NT2/D1 (cell line): Measurements from ENCODE around the gene TAF6.

Source experiments
- DNase-seq: peaks from one replicate; pipeline ENCODE4 v3.0.0-alpha.2; 2011; ENCODE audit warnings: low read depth, low spot score
- H3K27me3 ChIP-seq: 2 replicates; pipeline ENCODE4 v1.6.0; 2011; ENCODE audit warnings: mild to moderate bottlenecking; ENCODE audit not compliant: insufficient read length, insufficient read depth
- H3K36me3 ChIP-seq: 2 replicates; pipeline ENCODE4 v1.6.1; 2011; ENCODE audit warnings: mild to moderate bottlenecking, low read length, mixed read lengths; ENCODE audit not compliant: insufficient read depth, insufficient read length
- H3K4me1 ChIP-seq: 2 replicates; pipeline ENCODE4 v1.5.1; 2011; ENCODE audit not compliant: insufficient read depth, insufficient read length
- H3K4me3 ChIP-seq: 2 replicates; pipeline ENCODE4 v1.5.1; 2011; ENCODE audit warnings: low read depth; ENCODE audit not compliant: insufficient read length
- H3K9ac ChIP-seq: 2 replicates; pipeline ENCODE4 v1.6.0; 2011; ENCODE audit warnings: low read depth; ENCODE audit not compliant: insufficient read length
- H3K9me3 ChIP-seq: 2 replicates; pipeline ENCODE4 v1.5.1; 2011; ENCODE audit warnings: mild to moderate bottlenecking, low read length; ENCODE audit not compliant: insufficient read depth
- SUZ12 ChIP-seq: IDR thresholded peaks from 2 replicates; pipeline ENCODE4 v1.6.1; 2011; ENCODE audit not compliant: insufficient read length, insufficient read depth; ENCODE audit errors: extremely low read depth
- YY1 ChIP-seq: IDR thresholded peaks from 2 replicates; pipeline ENCODE4 v1.6.1; 2011; ENCODE audit not compliant: insufficient read length, insufficient read depth
- ZNF274 ChIP-seq: IDR thresholded peaks from 2 replicates; pipeline ENCODE4 v1.6.1; 2011; ENCODE audit warnings: mild to moderate bottlenecking, low read depth, low read length

The TAF6 gene

GRCh38 chr7:100071018-100071723, 48.0 kb downstream of the TAF6 start:
- H3K36me3 ChIP-seq = peaks cover 81% of the 10 kb centered on the region
- H3K4me1 ChIP-seq = no peaks in the 10 kb centered on the region
- peaks cover 59% of the 10 kb centered on the region for H3K9me3 ChIP-seq
- no peaks in the 10 kb centered on the region for H3K27me3 ChIP-seq
- no peak for DNase-seq
- no peak for TF ChIP-seq SUZ12
- no peak for TF ChIP-seq YY1
- no peak for TF ChIP-seq ZNF274
- no peak overlapping the region for H3K4me3 ChIP-seq
- H3K9ac ChIP-seq = no peak overlapping the region

- H3K9me3 ChIP-seq = peaks cover 52% of the 10 kb centered on the region
- no peaks in the 10 kb centered on the region for H3K27me3 ChIP-seq
- no peak overlapping the region for H3K4me3 ChIP-seq
- peaks cover 81% of the 10 kb centered on the region for H3K36me3 ChIP-seq
- DNase-seq = no peak
- TF ChIP-seq YY1 = no peak
- TF ChIP-seq SUZ12 = no peak
- no peak for TF ChIP-seq ZNF274
- no peak overlapping the region for H3K9ac ChIP-seq
- H3K4me1 ChIP-seq = no peaks in the 10 kb centered on the region
These were observed 49.2 kb downstream of the TAF6 start for GRCh38 chr7:100069991-100070390.

- DNase-seq = no peak
- H3K4me1 ChIP-seq = no peaks in the 10 kb centered on the region
- TF ChIP-seq SUZ12 (no peak), YY1 (no peak), ZNF274 (no peak)
- H3K36me3 ChIP-seq = peaks cover 73% of the 10 kb centered on the region
- no peak overlapping the region for H3K4me3 ChIP-seq
- H3K27me3 ChIP-seq = no peaks in the 10 kb centered on the region
- H3K9ac ChIP-seq = no peak overlapping the region
- peaks cover 23% of the 10 kb centered on the region for H3K9me3 ChIP-seq
These were observed 52.2 kb downstream of the TAF6 start for GRCh38 chr7:100066953-100067352.

- DNase-seq = no peak
- Histone ChIP-seq H3K9me3 (peaks cover 9% of the 10 kb centered on the region), H3K27me3 (no peaks in the 10 kb centered on the region), H3K4me3 (no peak overlapping the region), H3K36me3 (peaks cover 65% of the 10 kb centered on the region), H3K4me1 (no peaks in the 10 kb centered on the region), H3K9ac (no peak overlapping the region)
- no peak for TF ChIP-seq ZNF274
- TF ChIP-seq YY1 = no peak
- no peak for TF ChIP-seq SUZ12
These were observed 53.5 kb downstream of the TAF6 start for GRCh38 chr7:100065452-100066186.

- no peaks in the 10 kb centered on the region for H3K4me1 ChIP-seq
- DNase-seq = no peak
- no peak overlapping the region for H3K9ac ChIP-seq
- TF ChIP-seq ZNF274 (no peak), SUZ12 (no peak), YY1 (no peak)
- H3K9me3 ChIP-seq = no peaks in the 10 kb centered on the region
- H3K4me3 ChIP-seq = no peak overlapping the region
- peaks cover 59% of the 10 kb centered on the region for H3K36me3 ChIP-seq
- no peaks in the 10 kb centered on the region for H3K27me3 ChIP-seq
These were observed 55.0 kb downstream of the TAF6 start for GRCh38 chr7:100064162-100064561.

- no peak for DNase-seq
- H3K9ac ChIP-seq = no peak overlapping the region
- no peaks in the 10 kb centered on the region for H3K9me3 ChIP-seq
- no peaks in the 10 kb centered on the region for H3K4me1 ChIP-seq
- no peak for TF ChIP-seq YY1
- TF ChIP-seq SUZ12 = no peak
- no peak for TF ChIP-seq ZNF274
- peaks cover 63% of the 10 kb centered on the region for H3K36me3 ChIP-seq
- H3K4me3 ChIP-seq = no peak overlapping the region
- H3K27me3 ChIP-seq = no peaks in the 10 kb centered on the region
These were observed 55.8 kb downstream of the TAF6 start for GRCh38 chr7:100063376-100063775.

- Histone ChIP-seq H3K27me3 (no peaks in the 10 kb centered on the region), H3K9me3 (no peaks in the 10 kb centered on the region), H3K4me1 (no peaks in the 10 kb centered on the region), H3K4me3 (no peak overlapping the region), H3K9ac (no peak overlapping the region), H3K36me3 (peaks cover 71% of the 10 kb centered on the region)
- DNase-seq = no peak
- no peak for TF ChIP-seq YY1
- TF ChIP-seq ZNF274 = no peak
- TF ChIP-seq SUZ12 = no peak
These were observed 57.5 kb downstream of the TAF6 start for GRCh38 chr7:100061518-100062193.
